Fibroblast of mammary gland (primary cell): ENCODE measurements around the gene CCDC74A.

Experiments used
- DNase-seq: peaks from one replicate; pipeline ENCODE4 v3.0.0-alpha.2; 2010; ENCODE audit warnings: low read depth
- H3K4me3 ChIP-seq: 2 replicates; pipeline ENCODE4 v1.5.1; 2011; ENCODE audit warnings: low read depth, mild to moderate bottlenecking, low read length, moderate library complexity; ENCODE audit not compliant: control insufficient read depth
- CTCF ChIP-seq: conservative IDR thresholded peaks from 2 replicates; pipeline ENCODE4 v1.5.1; 2011; ENCODE audit warnings: low read depth, low read length, inconsistent platforms; ENCODE audit not compliant: control insufficient read depth, insufficient read depth

CCDC74A gene

GRCh38 chr2:131580187-131580586 is 52.5 kb downstream of the CCDC74A start:
- no peak for DNase-seq
- TF ChIP-seq CTCF = no peak
- H3K4me3 ChIP-seq = no peak overlapping the region
